ENCODE measurements around the gene PDE4A. TPM values are rescaled to one million over a fixed set of nuclear protein-coding genes. Genes with fewer than 3 reads are reported as not detected.

Gene PDE4A
- total and polyA plus RNA-seq, 11 donors = 5.2 to 33.3 (median 13.7) TPM

- WGBS, 4 donors = 1 to 3% (median 1%) methylated on average over 33 to 61 of the region's 61 CpGs
- Histone ChIP-seq H3K9me3 (no peaks in the 10 kb centered on the region), H3K4me1 (peaks cover 0 to 63% (median 35%) of the 10 kb centered on the region in 12 donors), H3K4me3 (peak overlapping the region in 11 of 12 donors; percentile 10 to 50 (median 28)), H3K27me3 (peaks cover 41 to 84% (median 72%) of the 10 kb centered on the region in 9 donors), H3K36me3 (no peaks in the 10 kb centered on the region), H3K27ac (no peak overlapping the region)
- DNase-seq (no peak), ATAC-seq (no peak)
- intact Hi-C loops (cut with DNase I) = loop anchor here in 2 of 10 donors (5.0 to 10.0 kb wide), 2 partner anchors 145 to 147 kb away; partner anchors contain the start of genes CDKN2D (in 2 of the 2) and KRI1 (in 2 of the 2)
- TF ChIP-seq CTCF (IDR thresholded peaks at IDR 0.05) (no peak), POLR2A (IDR thresholded peaks at IDR 0.05) (no peak)
These were observed 493 bp upstream of the PDE4A start for GRCh38 chr19:10419646-10420443.

DNA sequence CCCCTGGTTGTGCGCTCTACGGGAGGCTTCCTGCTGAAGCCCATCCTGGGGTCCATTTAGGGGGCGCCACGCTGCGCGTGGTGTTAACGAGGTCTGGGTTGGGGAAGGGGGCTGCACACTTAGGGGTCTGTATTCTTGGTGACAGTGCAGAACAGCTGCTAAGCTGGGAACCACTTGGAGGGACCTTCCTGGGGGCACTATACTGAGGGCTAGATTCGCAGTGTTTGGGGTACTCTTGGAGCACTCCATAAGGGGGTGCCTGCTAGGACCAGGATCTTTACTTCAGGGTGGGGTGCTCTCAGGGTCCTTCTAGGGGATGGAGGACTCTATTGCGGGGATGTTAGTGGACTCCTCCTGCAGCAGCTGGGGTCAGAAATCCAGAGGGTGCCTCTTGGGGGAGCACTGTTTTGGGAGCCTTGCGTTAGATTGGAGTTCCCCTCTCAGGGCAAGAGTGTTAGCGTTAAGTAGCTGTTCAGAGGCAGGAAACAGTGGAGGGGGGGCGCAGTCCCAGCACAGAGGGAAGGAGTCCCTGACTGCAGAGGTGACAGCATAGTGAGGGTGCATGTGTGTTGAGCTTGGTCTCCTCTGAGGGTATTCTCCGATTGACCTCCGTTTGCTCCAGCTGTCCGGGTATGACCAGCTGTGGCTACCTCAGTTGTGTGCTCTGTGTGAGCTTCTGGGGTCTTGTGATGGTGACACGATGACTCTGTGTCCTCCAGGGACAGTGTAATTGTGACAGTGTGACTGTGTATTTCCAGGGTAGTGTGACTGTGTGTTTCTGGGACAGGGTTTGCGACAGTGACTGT, 1.1 kb downstream of the PDE4A start:
- peaks cover 0 to 70% (median 29%) of the 10 kb centered on the region in 12 donors for H3K4me1 ChIP-seq
- no peaks in the 10 kb centered on the region for H3K36me3 ChIP-seq
- H3K9me3 ChIP-seq = no peaks in the 10 kb centered on the region
- no peak overlapping the region for H3K27ac ChIP-seq
- peaks cover 41 to 90% (median 72%) of the 10 kb centered on the region in 9 donors for H3K27me3 ChIP-seq
- intact Hi-C loops (cut with DNase I) = no loop called here
- WGBS, 4 donors = 23 to 31% (median 26%) methylated on average over 12 to 17 of the region's 17 CpGs
- TF ChIP-seq CTCF (IDR thresholded peaks at IDR 0.05) (no peak), POLR2A (IDR thresholded peaks at IDR 0.05) (no peak)
- peak overlapping the region in 1 of 12 donors; percentile 18 for H3K4me3 ChIP-seq
- no peak for ATAC-seq
- DNase-seq = no peak

DNA sequence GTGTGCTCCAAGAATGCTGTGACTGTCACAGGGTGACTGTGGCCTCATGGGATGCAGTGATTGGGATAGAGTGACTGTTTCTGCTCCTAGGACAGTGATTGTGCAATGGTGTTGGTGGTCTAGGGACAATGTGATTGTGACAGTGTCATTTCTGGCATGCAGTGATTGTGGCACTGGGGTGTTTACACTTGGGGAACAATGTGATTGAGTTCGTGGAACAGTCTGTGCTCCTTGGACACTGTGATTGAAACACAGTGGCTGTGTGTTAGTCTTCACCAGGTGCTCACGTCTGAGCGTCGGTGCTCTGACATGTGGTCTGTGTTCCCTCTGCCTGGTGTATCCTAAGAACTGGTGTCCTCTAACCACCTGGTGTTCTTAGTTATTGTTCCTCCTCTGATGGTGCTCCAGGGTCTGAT, 1.7 kb downstream of the PDE4A start:
- H3K4me1 ChIP-seq = peaks cover 0 to 68% (median 25%) of the 10 kb centered on the region in 12 donors
- no peak for TF ChIP-seq POLR2A (IDR thresholded peaks at IDR 0.05)
- no peak for TF ChIP-seq CTCF (IDR thresholded peaks at IDR 0.05)
- intact Hi-C loops (cut with DNase I) = no loop called here
- WGBS, 4 donors = 39 to 71% (median 52%) methylated on average over 4 of the region's 4 CpGs
- no peaks in the 10 kb centered on the region for H3K36me3 ChIP-seq
- H3K9me3 ChIP-seq = no peaks in the 10 kb centered on the region
- ATAC-seq (no peak), DNase-seq (no peak)
- no peak overlapping the region for H3K27ac ChIP-seq
- H3K27me3 ChIP-seq = peaks cover 38 to 84% (median 69%) of the 10 kb centered on the region in 9 donors
- H3K4me3 ChIP-seq = no peak overlapping the region

DNA sequence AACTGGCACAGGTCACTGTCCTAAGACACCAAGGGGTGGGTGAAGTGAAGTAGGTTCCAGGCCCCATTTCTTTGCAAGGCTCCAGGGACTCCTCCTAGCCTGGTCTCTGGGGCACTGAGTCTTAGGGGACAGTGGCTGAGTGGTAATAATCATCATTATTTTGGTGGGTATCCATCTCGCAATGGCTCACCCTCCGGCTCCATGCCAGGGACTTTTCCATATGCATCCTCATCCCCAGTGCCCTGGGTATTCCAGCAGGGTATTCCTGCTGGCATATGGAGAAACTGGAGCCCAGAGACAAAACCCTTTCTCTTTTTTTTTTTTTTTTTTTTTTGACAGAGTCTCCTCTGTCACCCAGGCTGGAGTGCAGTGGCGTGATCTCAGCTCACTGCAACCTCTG, 2.5 kb downstream of the PDE4A start:
- Histone ChIP-seq H3K4me3 (no peak overlapping the region), H3K9me3 (no peaks in the 10 kb centered on the region), H3K4me1 (peaks cover 0 to 70% (median 25%) of the 10 kb centered on the region in 12 donors), H3K27me3 (peaks cover 32 to 76% (median 61%) of the 10 kb centered on the region in 9 donors), H3K36me3 (no peaks in the 10 kb centered on the region), H3K27ac (no peak overlapping the region)
- ATAC-seq (no peak), DNase-seq (no peak)
- TF ChIP-seq POLR2A (IDR thresholded peaks at IDR 0.05) = no peak
- no peak for TF ChIP-seq CTCF (IDR thresholded peaks at IDR 0.05)
- intact Hi-C loops (cut with DNase I) = no loop called here
- 62 to 82% (median 74%) methylated on average over 3 of the region's 3 CpGs for WGBS, 4 donors

Measured in heart left ventricle (tissue), 16 donors.